Mesenchymal stem cell (in vitro differentiated cells and primary cell): ENCODE data around the gene CCDC120.

Experiments used
- DNase-seq: peaks from one replicate; pipeline ENCODE4 v3.0.0-alpha.2; 2013
- H2AFZ ChIP-seq: one replicate; pipeline ENCODE4 v1.6.1; 2013; ENCODE audit warnings: low read depth, mild to moderate bottlenecking, control low read depth, inconsistent platforms, low read length, moderate library complexity
- H2AK5ac ChIP-seq: 2 replicates; pipeline ENCODE4 v1.6.1; 2013; ENCODE audit warnings: low read length, moderate library complexity, mild to moderate bottlenecking, inconsistent platforms; ENCODE audit not compliant: severe bottlenecking
- H2BK120ac ChIP-seq: one replicate; pipeline ENCODE4 v1.6.1; 2013; ENCODE audit warnings: low read depth, mild to moderate bottlenecking, inconsistent platforms, low read length, moderate library complexity
- H2BK12ac ChIP-seq, 2 experiments: one replicate each; pipeline ENCODE4 v1.6.1; 2013; ENCODE audit warnings: inconsistent platforms in 2 of 2, low read length in 2 of 2, mild to moderate bottlenecking in 2 of 2, moderate library complexity in 2 of 2, control low read depth in 1 of 2
- H2BK15ac ChIP-seq: one replicate; pipeline ENCODE4 v1.6.1; 2013; ENCODE audit warnings: mild to moderate bottlenecking, low read depth, inconsistent platforms; ENCODE audit not compliant: poor library complexity, severe bottlenecking
- H2BK5ac ChIP-seq: 2 replicates; pipeline ENCODE4 v1.6.1; 2013; ENCODE audit warnings: low read depth, mild to moderate bottlenecking, low read length, control low read depth, inconsistent platforms; ENCODE audit not compliant: poor library complexity, severe bottlenecking
- H3K14ac ChIP-seq, 2 experiments: one replicate each; pipeline ENCODE4 v1.6.1; 2013; ENCODE audit warnings: inconsistent platforms in 2 of 2, low read length in 2 of 2, control low read depth in 1 of 2, mild to moderate bottlenecking in 1 of 2, moderate library complexity in 1 of 2
- H3K18ac ChIP-seq, 2 experiments: one replicate each; pipeline ENCODE4 v1.6.1; 2013; ENCODE audit warnings: inconsistent platforms in 2 of 2, low read length in 2 of 2, control low read depth in 1 of 2, low read depth in 1 of 2, mild to moderate bottlenecking in 1 of 2
- H3K23ac ChIP-seq, 2 experiments: one replicate each; pipeline ENCODE4 v1.6.1; 2013; ENCODE audit warnings: inconsistent platforms in 2 of 2, low read length in 2 of 2, mild to moderate bottlenecking in 2 of 2, moderate library complexity in 2 of 2, control low read depth in 1 of 2
- H3K27ac ChIP-seq: 2 replicates; pipeline ENCODE4 v1.5.1; 2013; ENCODE audit warnings: mild to moderate bottlenecking, moderate library complexity, low read length, control low read depth, inconsistent platforms; ENCODE audit not compliant: poor library complexity, severe bottlenecking
- H3K27me3 ChIP-seq, 2 experiments: 2 replicates each; pipeline versions ENCODE4 v1.6.1 to v1.7.0; 2013; ENCODE audit warnings: low read length in 2 of 2, mild to moderate bottlenecking in 2 of 2, moderate library complexity in 2 of 2, control low read depth in 1 of 2, inconsistent platforms in 1 of 2; ENCODE audit not compliant: control insufficient read depth in 1 of 2, insufficient read depth in 1 of 2
- H3K36me3 ChIP-seq, 2 experiments: 2 replicates each; pipeline versions ENCODE4 v1.6.1 to v1.7.0; 2013; ENCODE audit warnings: low read length in 2 of 2, control low read depth in 1 of 2, inconsistent platforms in 1 of 2, low read depth in 1 of 2, mild to moderate bottlenecking in 1 of 2; ENCODE audit not compliant: insufficient read depth in 2 of 2, control insufficient read depth in 1 of 2
- H3K4ac ChIP-seq, 2 experiments: one replicate each; pipeline ENCODE4 v1.6.1; 2013; ENCODE audit warnings: inconsistent platforms in 2 of 2, low read length in 2 of 2, mild to moderate bottlenecking in 2 of 2, moderate library complexity in 2 of 2, control low read depth in 1 of 2, low read depth in 1 of 2
- H3K4me1 ChIP-seq: 2 replicates; pipeline ENCODE4 v1.6.1; 2013; ENCODE audit warnings: low read depth, low read length, control low read depth; ENCODE audit not compliant: control insufficient read depth, insufficient read depth
- H3K4me2 ChIP-seq: 2 replicates; pipeline ENCODE4 v1.6.1; 2013; ENCODE audit warnings: low read length, mild to moderate bottlenecking, inconsistent platforms; ENCODE audit not compliant: poor library complexity, severe bottlenecking
- H3K4me3 ChIP-seq, 2 experiments: 2 replicates each; pipeline versions ENCODE4 v1.5.1 to v1.7.0; 2013; ENCODE audit warnings: low read length in 2 of 2, mild to moderate bottlenecking in 2 of 2, control low read depth in 1 of 2, low read depth in 1 of 2; ENCODE audit not compliant: insufficient read depth in 1 of 2
- H3K79me1 ChIP-seq: replicated peaks from 2 replicates; pipeline ENCODE4 v1.6.1; 2013; ENCODE audit warnings: mild to moderate bottlenecking, control low read depth, low read length, inconsistent platforms; ENCODE audit not compliant: poor library complexity, severe bottlenecking
- H3K9ac ChIP-seq: 2 replicates; pipeline ENCODE4 v1.7.0; 2013; ENCODE audit warnings: mild to moderate bottlenecking, low read length, moderate library complexity
- H3K9me3 ChIP-seq: 2 replicates; pipeline ENCODE4 v1.7.0; 2013; ENCODE audit warnings: mild to moderate bottlenecking, low read length; ENCODE audit not compliant: control insufficient read depth
- H4K8ac ChIP-seq: one replicate; pipeline ENCODE4 v1.6.1; 2013; ENCODE audit warnings: inconsistent platforms, mild to moderate bottlenecking, low read length, moderate library complexity
- H4K91ac ChIP-seq: one replicate; pipeline ENCODE4 v1.6.1; 2013; ENCODE audit warnings: mild to moderate bottlenecking, low read length, inconsistent platforms
- WGBS: methylation state at CpG from one replicate; pipeline ENCODE4 v1.1.7; 2013; ENCODE audit warnings: mixed read lengths; 5-methylcytosine and 5-hydroxymethylcytosine counted together

CCDC120 gene

GRCh38 chrX:49030283-49030682, 28.5 kb upstream of the CCDC120 start:
- Histone ChIP-seq H3K18ac (no peak overlapping the region), H2BK5ac (no peak overlapping the region), H3K27ac (no peak overlapping the region), H2AFZ (no peak overlapping the region), H3K4me2 (no peak overlapping the region), H3K4me1 (peaks cover 7% of the 10 kb centered on the region), H2BK15ac (no peak overlapping the region), H3K79me1 (peaks cover 9% of the 10 kb centered on the region), H3K4me3 (no peak overlapping the region), H4K8ac (no peak overlapping the region), H3K9ac (no peak overlapping the region), H3K4ac (no peak overlapping the region), H3K14ac (no peak overlapping the region), H2BK12ac (no peak overlapping the region), H4K91ac (no peak overlapping the region), H3K36me3 (peaks cover 45 to 60% of the 10 kb centered on the region in 2 experiments), H3K23ac (no peak overlapping the region), H2AK5ac (no peak overlapping the region), H3K27me3 (no peaks in the 10 kb centered on the region), H2BK120ac (no peak overlapping the region), H3K9me3 (no peaks in the 10 kb centered on the region)
- 100% methylated on average over 6 of the region's 6 CpGs for WGBS
- DNase-seq = no peak

DNA sequence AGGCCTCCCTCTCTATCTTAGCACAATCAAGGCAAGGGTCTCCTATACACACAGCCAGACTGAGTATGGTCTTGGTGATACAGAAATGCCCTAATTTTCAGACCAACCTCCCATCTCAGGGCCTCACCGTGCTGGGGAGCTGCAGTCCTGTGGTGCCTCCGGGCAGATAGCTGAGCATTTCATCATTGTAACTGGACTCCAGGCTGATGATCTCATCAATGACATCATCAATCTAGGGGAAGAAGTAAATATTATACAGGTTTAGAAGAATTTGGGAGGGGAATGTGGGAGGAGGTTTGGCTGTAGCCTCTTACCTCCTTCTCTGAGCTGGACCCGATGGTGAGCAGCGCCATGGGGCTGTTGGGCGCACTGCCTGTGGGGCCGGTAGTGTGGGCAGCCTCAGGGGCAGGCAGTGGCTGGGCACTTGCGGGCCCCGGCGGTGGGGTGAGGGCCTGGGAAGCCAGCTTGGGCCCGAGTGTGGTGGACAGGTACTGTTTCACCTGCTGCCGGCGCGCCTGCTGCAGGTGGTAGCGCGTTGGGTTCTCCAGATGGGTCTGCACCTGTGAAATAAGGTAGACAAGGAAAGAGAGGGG, 20.8 kb upstream of the CCDC120 start:
- Histone ChIP-seq H3K9me3 (no peaks in the 10 kb centered on the region), H3K4me1 (peaks cover 16% of the 10 kb centered on the region), H3K27me3 (peaks cover 0 to 4% of the 10 kb centered on the region in 2 experiments), H2BK12ac (no peak overlapping the region), H3K4ac (no peak overlapping the region), H2BK120ac (no peak overlapping the region), H2BK15ac (no peak overlapping the region), H3K79me1 (peaks cover 6% of the 10 kb centered on the region), H4K8ac (no peak overlapping the region), H2AK5ac (no peak overlapping the region), H3K27ac (peak overlapping the region; percentile 35), H3K4me2 (no peak overlapping the region), H3K4me3 (no peak overlapping the region), H3K9ac (peak overlapping the region; percentile 93), H2BK5ac (no peak overlapping the region), H3K23ac (no peak overlapping the region), H3K18ac (no peak overlapping the region), H3K14ac (no peak overlapping the region), H4K91ac (no peak overlapping the region), H2AFZ (no peak overlapping the region), H3K36me3 (peaks cover 38 to 50% of the 10 kb centered on the region in 2 experiments)
- DNase-seq = peak; percentile 60
- 98% methylated on average over 10 of the region's 15 CpGs for WGBS

GRCh38 chrX:49039598-49040375, 19.0 kb upstream of the CCDC120 start:
- H3K4me3 ChIP-seq = peak overlapping the region in 1 of 2 experiments; percentile 87
- no peak overlapping the region for H2BK15ac ChIP-seq
- H3K4ac ChIP-seq = peak overlapping the region; percentile 87 to 91
- H3K4me1 ChIP-seq = peaks cover 10% of the 10 kb centered on the region
- no peaks in the 10 kb centered on the region for H3K9me3 ChIP-seq
- H2BK5ac ChIP-seq = peak overlapping the region; percentile 44
- peak overlapping the region; percentile 91 to 98 for H3K18ac ChIP-seq
- H2AFZ ChIP-seq = no peak overlapping the region
- WGBS = 0% methylated on average over 3 of the region's 9 CpGs
- H4K91ac ChIP-seq = peak overlapping the region; percentile 61
- H3K27me3 ChIP-seq = peaks cover 0 to 4% of the 10 kb centered on the region in 2 experiments
- peak overlapping the region; percentile 97 for H4K8ac ChIP-seq
- H3K79me1 ChIP-seq = no peaks in the 10 kb centered on the region
- peak overlapping the region; percentile 75 for H3K4me2 ChIP-seq
- H3K36me3 ChIP-seq = peaks cover 23 to 32% of the 10 kb centered on the region in 2 experiments
- peak overlapping the region; percentile 96 for H2AK5ac ChIP-seq
- peak overlapping the region; percentile 98 for H2BK12ac ChIP-seq
- peak overlapping the region; percentile 89 for H2BK120ac ChIP-seq
- no peak overlapping the region for H3K23ac ChIP-seq
- peak overlapping the region; percentile 88 for H3K27ac ChIP-seq
- peak; percentile 97 for DNase-seq
- H3K14ac ChIP-seq = peak overlapping the region in 1 of 2 experiments; percentile 93
- peak overlapping the region; percentile 93 for H3K9ac ChIP-seq

DNA sequence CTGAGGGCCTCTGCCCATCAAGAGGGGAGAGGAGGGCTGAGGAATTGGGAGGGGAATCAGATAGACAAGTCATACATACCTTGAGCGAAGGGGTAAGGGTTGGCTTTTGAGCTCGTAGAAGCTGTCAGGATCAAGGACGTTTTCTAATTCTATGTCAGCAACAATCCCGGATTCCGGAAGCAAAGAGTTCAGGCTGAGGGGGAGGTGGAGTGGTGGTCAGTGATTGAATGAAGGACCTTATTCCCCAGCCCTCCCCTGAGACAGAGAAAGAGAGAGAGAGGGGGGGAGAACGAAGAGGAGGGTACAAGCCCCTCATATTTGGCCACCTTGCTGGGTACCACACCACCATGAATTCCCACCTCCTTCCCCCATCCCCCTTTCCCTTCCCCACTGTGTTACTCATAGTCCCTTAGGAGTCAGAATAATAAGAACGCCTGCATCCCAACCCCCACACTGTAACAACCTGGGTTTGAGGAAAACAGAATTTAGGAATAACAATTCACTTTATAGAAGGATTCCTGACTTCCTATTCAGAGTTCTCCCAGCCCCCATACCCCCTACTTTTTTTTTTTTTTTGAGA, 18.3 kb upstream of the CCDC120 start:
- no peak overlapping the region for H2BK5ac ChIP-seq
- peak overlapping the region; percentile 93 for H3K9ac ChIP-seq
- no peak overlapping the region for H4K91ac ChIP-seq
- H2BK12ac ChIP-seq = peak overlapping the region in 1 of 2 experiments; percentile 78
- H4K8ac ChIP-seq = no peak overlapping the region
- peak; percentile 42 for DNase-seq
- peak overlapping the region; percentile 75 for H3K4me2 ChIP-seq
- H2AFZ ChIP-seq = no peak overlapping the region
- no peak overlapping the region for H2BK15ac ChIP-seq
- peak overlapping the region in 1 of 2 experiments; percentile 80 for H3K4ac ChIP-seq
- H3K14ac ChIP-seq = no peak overlapping the region
- peak overlapping the region; percentile 73 for H2BK120ac ChIP-seq
- H3K4me1 ChIP-seq = peaks cover 10% of the 10 kb centered on the region
- peak overlapping the region in 1 of 2 experiments; percentile 87 for H3K4me3 ChIP-seq
- no peaks in the 10 kb centered on the region for H3K79me1 ChIP-seq
- no peak overlapping the region for H3K23ac ChIP-seq
- WGBS = 0% methylated on average over 1 of the region's 7 CpGs
- peaks cover 23 to 32% of the 10 kb centered on the region in 2 experiments for H3K36me3 ChIP-seq
- H3K9me3 ChIP-seq = no peaks in the 10 kb centered on the region
- H3K18ac ChIP-seq = peak overlapping the region; percentile 5 to 80
- peaks cover 0 to 4% of the 10 kb centered on the region in 2 experiments for H3K27me3 ChIP-seq
- H2AK5ac ChIP-seq = peak overlapping the region; percentile 19
- H3K27ac ChIP-seq = peak overlapping the region; percentile 85
